HT-29 (cell line): ENCODE data around the gene PRAMEF6. TPM values are rescaled to one million over a fixed set of nuclear protein-coding genes. Genes with fewer than 3 reads are reported as not detected.
"Not testable (repeated sequence)": the region's sequence is repeated elsewhere in the genome, so short reads cannot be mapped to it uniquely, and the experiment has no call there.

Experiments used
- DNase-seq: peaks from one replicate; pipeline ENCODE4 v3.0.0-alpha.2; 2015; ENCODE audit warnings: low spot score
- small RNA-seq: library from RNA; depleted of rRNA; stranded (forward); fragments of <200 nt; gene quantifications from one replicate; pipeline ENCODE3, GENCODE V24; 2014
- total RNA-seq: library from RNA; depleted of rRNA; stranded (reverse); fragments of >200 nt; shearing (Covaris generic); gene quantifications from 2 replicates; pipeline ENCODE4 v1.2.3, GENCODE V29; 2014; rRNA removed

The PRAMEF6 gene
- not detected in 2 replicates for total RNA-seq

- DNase-seq, result not testable (repeated sequence)
Measured at GRCh38 chr1:12947480-12947879, at the start of gene PRAMEF6. Gene PRAMEF6 (minus strand): TSS chr1:12947580. CDS start chr1:12942518, 5,062 bp downstream.

- DNase-seq, result not testable (repeated sequence)
Measured at GRCh38 chr1:12924368-12924767, 23.0 kb downstream of the PRAMEF6 start.

GRCh38 chr1:12921749-12922148 lies 25.6 kb downstream of the PRAMEF6 start:
- DNase-seq, result not testable (repeated sequence)

GRCh38 chr1:12916310-12916709 lies 31.1 kb downstream of the PRAMEF6 start, which contains the start of gene PRAMEF7:
Gene PRAMEF7 (plus strand): TSS chr1:12916610. CDS start chr1:12917693, 1,083 bp downstream.
- not testable (repeated sequence) for DNase-seq

- not testable (repeated sequence) for DNase-seq
Measured at GRCh38 chr1:12903793-12904572, 43.4 kb downstream of the PRAMEF6 start.

GRCh38 chr1:12899186-12899585 lies 48.2 kb downstream of the PRAMEF6 start:
- not testable (repeated sequence) for DNase-seq

GRCh38 chr1:12898170-12898569 lies 49.2 kb downstream of the PRAMEF6 start, which contains the start of gene PRAMEF10:
Gene PRAMEF10 (minus strand): TSS chr1:12898270. CDS start chr1:12895847, 2,423 bp downstream.
- DNase-seq, result not testable (repeated sequence)

Small RNAs within 50 kb of the gene (small RNA-seq; reads per million reads assigned to genes)
- not detected for gene RNU6-1072P

Other genes starting within 250 kb of the PRAMEF6 start
- gene AADACL3, start 231.5 kb downstream of the PRAMEF6 start, total RNA-seq, result not detected in 2 replicates
- gene CFAP107, start 201.4 kb downstream of the PRAMEF6 start, total RNA-seq, result not detected in 2 replicates
- gene PRAMEF12, start 173.8 kb downstream of the PRAMEF6 start, total RNA-seq, result not detected in 2 replicates
- not detected in 2 replicates for gene PRAMEF1, start 156.2 kb downstream of the PRAMEF6 start, total RNA-seq
- not detected in 2 replicates for gene PRAMEF11, start 116.2 kb downstream of the PRAMEF6 start, total RNA-seq
- not detected in 2 replicates for gene HNRNPCL1, start 98.9 kb downstream of the PRAMEF6 start, total RNA-seq
- not detected in 2 replicates for gene PRAMEF2, start 90.5 kb downstream of the PRAMEF6 start, total RNA-seq
- not detected in 2 replicates for gene PRAMEF4, start 61.4 kb downstream of the PRAMEF6 start, total RNA-seq
- not detected in 2 replicates for gene PRAMEF10, start 49.3 kb downstream of the PRAMEF6 start, total RNA-seq
- gene PRAMEF7, start 31.0 kb downstream of the PRAMEF6 start, total RNA-seq, result not detected in 2 replicates
- gene PRAMEF27, start 109.0 kb upstream of the PRAMEF6 start, total RNA-seq, result not detected in 2 replicates
- gene HNRNPCL3, start 113.2 kb upstream of the PRAMEF6 start, total RNA-seq, result not detected in 2 replicates
- not detected in 2 replicates for gene PRAMEF25, start 123.2 kb upstream of the PRAMEF6 start, total RNA-seq
- not detected in 2 replicates for gene HNRNPCL2, start 169.3 kb upstream of the PRAMEF6 start, total RNA-seq
- not detected in 2 replicates for gene PRAMEF26, start 208.4 kb upstream of the PRAMEF6 start, total RNA-seq
- gene HNRNPCL4, start 218.1 kb upstream of the PRAMEF6 start, total RNA-seq, result not detected in 2 replicates
- gene PRAMEF9, start 224.3 kb upstream of the PRAMEF6 start, total RNA-seq, result not detected in 2 replicates